Stimulated activated CD4-positive, alpha-beta T cell treated with anti-CD3 and anti-CD28 coated beads, Interleukin-1b, Interleukin-23, amount 100 ng/mL, for 1 hour (primary cell): Measurements from ENCODE around the gene NOS2.

Experiments used
- DNase-seq, 2 donors: peaks; one replicate each; pipeline ENCODE4 v3.0.0-alpha.2; 2020; ENCODE audit warnings: low read depth in 2 of 2

Gene NOS2

DNA sequence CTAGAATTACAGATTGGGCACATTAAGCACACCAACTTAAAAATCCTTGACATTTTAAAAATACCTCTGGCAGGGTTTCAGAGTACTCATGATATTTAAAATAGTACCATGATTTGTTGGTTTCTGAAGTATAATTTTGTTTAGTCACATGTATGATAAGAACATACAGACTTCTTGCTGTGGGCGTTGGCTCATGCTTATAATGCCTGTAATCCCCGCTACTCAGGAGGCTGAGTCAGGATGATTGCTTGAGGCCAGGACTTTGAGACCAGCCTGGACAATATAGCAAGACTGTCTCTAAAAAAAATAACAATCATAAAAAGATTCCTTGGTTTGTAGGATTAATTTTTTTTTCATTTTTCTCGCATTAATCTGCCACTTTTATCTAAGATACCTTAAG is 78.5 kb downstream of the NOS2 start:
- no peak for DNase-seq
